ENCODE measurements around the gene RNU6-9. TPM values are rescaled to one million over a fixed set of nuclear protein-coding genes. Genes with fewer than 3 reads are reported as not detected.

The RNU6-9 gene
- total and polyA plus RNA-seq, 2 of the 13 experiments (the other 11 are each of a cell fraction or from before 2014, with no cell fraction given) = under 0.01 TPM; not detected in 1

DNA sequence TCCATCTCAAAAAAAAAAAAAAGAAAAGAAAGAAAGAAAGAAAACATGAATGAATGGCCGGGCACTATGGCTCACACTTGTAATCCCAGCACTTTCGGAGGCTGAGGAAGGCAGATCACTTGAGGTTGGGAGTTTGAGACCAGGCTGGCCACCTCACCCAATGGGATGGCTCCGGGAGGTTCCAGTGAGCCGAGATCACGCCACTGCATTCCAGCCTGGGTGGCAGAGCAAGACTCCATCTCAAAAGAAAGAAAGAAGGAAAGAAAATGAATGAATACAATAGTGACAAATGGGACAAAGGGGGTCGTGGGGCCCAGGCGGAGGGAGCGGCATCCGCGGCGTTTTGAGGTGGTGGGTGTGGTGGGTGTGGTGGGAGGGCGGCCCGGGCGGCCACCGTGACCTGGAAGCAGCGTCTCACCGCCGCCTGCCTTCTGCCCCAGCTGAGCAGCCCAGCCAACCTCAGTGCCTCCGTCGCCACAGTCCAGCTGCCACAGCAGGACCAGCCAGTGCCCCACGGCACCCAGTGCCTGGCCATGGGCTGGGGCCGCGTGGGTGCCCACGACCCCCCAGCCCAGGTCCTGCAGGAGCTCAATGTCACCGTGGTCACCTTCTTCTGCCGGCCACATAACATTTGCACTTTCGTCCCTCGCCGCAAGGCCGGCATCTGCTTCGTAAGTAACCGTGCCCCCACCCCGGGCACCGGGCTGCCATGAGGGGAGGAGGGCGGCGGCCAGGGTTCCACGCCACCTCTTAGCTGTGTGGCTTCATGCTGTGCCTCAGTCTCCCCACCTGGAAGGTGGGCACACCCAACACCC is 47.4 kb upstream of the RNU6-9 start (continued):
- TF ChIP-seq, protein P1, sequence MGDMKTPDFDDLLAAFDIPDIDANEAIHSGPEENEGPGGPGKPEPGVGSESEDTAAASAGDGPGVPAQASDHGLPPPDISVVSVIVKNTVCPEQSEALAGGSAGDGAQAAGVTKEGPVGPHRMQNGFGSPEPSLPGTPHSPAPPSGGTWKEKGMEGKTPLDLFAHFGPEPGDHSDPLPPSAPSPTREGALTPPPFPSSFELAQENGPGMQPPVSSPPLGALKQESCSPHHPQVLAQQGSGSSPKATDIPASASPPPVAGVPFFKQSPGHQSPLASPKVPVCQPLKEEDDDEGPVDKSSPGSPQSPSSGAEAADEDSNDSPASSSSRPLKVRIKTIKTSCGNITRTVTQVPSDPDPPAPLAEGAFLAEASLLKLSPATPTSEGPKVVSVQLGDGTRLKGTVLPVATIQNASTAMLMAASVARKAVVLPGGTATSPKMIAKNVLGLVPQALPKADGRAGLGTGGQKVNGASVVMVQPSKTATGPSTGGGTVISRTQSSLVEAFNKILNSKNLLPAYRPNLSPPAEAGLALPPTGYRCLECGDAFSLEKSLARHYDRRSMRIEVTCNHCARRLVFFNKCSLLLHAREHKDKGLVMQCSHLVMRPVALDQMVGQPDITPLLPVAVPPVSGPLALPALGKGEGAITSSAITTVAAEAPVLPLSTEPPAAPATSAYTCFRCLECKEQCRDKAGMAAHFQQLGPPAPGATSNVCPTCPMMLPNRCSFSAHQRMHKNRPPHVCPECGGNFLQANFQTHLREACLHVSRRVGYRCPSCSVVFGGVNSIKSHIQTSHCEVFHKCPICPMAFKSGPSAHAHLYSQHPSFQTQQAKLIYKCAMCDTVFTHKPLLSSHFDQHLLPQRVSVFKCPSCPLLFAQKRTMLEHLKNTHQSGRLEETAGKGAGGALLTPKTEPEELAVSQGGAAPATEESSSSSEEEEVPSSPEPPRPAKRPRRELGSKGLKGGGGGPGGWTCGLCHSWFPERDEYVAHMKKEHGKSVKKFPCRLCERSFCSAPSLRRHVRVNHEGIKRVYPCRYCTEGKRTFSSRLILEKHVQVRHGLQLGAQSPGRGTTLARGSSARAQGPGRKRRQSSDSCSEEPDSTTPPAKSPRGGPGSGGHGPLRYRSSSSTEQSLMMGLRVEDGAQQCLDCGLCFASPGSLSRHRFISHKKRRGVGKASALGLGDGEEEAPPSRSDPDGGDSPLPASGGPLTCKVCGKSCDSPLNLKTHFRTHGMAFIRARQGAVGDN (CRISPR knock-in tag; IDR thresholded peaks at IDR 0.05) = peak; percentile 35
- TF ChIP-seq ZNF83 (CRISPR knock-in tag; IDR thresholded peaks at IDR 0.05; ENCODE audit: borderline replicate concordance) = no peak
- TF ChIP-seq ZNF724P (CRISPR knock-in tag; IDR thresholded peaks at IDR 0.05; ENCODE audit: borderline replicate concordance) = no peak
- TF ChIP-seq RBAK (CRISPR knock-in tag; IDR thresholded peaks at IDR 0.05) = no peak
- TF ChIP-seq, protein P2, sequence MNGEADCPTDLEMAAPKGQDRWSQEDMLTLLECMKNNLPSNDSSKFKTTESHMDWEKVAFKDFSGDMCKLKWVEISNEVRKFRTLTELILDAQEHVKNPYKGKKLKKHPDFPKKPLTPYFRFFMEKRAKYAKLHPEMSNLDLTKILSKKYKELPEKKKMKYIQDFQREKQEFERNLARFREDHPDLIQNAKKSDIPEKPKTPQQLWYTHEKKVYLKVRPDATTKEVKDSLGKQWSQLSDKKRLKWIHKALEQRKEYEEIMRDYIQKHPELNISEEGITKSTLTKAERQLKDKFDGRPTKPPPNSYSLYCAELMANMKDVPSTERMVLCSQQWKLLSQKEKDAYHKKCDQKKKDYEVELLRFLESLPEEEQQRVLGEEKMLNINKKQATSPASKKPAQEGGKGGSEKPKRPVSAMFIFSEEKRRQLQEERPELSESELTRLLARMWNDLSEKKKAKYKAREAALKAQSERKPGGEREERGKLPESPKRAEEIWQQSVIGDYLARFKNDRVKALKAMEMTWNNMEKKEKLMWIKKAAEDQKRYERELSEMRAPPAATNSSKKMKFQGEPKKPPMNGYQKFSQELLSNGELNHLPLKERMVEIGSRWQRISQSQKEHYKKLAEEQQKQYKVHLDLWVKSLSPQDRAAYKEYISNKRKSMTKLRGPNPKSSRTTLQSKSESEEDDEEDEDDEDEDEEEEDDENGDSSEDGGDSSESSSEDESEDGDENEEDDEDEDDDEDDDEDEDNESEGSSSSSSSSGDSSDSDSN (CRISPR knock-in tag; IDR thresholded peaks at IDR 0.05) = 0 out of 2 replicates have a peak, but pooled peaks have one; percentile 24
- no peak for TF ChIP-seq CBX1 (IDR thresholded peaks at IDR 0.05; ENCODE audit: low read depth)
- TF ChIP-seq CEBPG (CRISPR knock-in tag; IDR thresholded peaks at IDR 0.05) = no peak
- TF ChIP-seq ZNF773 (CRISPR knock-in tag; IDR thresholded peaks at IDR 0.05; ENCODE audit: borderline replicate concordance) = 0 out of 2 replicates have a peak, but pooled peaks have one; percentile 48
- TF ChIP-seq RBM39 (IDR thresholded peaks at IDR 0.05; ENCODE audit: low read depth, low read length, poor library complexity, severe bottlenecking) = no peak
- TF ChIP-seq, protein P3, sequence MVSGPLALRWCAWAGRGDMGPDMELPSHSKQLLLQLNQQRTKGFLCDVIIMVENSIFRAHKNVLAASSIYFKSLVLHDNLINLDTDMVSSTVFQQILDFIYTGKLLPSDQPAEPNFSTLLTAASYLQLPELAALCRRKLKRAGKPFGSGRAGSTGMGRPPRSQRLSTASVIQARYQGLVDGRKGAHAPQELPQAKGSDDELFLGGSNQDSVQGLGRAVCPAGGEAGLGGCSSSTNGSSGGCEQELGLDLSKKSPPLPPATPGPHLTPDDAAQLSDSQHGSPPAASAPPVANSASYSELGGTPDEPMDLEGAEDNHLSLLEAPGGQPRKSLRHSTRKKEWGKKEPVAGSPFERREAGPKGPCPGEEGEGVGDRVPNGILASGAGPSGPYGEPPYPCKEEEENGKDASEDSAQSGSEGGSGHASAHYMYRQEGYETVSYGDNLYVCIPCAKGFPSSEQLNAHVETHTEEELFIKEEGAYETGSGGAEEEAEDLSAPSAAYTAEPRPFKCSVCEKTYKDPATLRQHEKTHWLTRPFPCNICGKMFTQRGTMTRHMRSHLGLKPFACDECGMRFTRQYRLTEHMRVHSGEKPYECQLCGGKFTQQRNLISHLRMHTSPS (CRISPR knock-in tag; IDR thresholded peaks at IDR 0.05; ENCODE audit: low read depth) = peak; percentile 53; the same call in 1 of the 2 replicates

All from HepG2 (cell line).